ENCODE measurements around the gene HMGCR.
"Not testable (repeated sequence)": the region's sequence is repeated elsewhere in the genome, so short reads cannot be mapped to it uniquely, and the experiment has no call there.

Gene HMGCR

DNA sequence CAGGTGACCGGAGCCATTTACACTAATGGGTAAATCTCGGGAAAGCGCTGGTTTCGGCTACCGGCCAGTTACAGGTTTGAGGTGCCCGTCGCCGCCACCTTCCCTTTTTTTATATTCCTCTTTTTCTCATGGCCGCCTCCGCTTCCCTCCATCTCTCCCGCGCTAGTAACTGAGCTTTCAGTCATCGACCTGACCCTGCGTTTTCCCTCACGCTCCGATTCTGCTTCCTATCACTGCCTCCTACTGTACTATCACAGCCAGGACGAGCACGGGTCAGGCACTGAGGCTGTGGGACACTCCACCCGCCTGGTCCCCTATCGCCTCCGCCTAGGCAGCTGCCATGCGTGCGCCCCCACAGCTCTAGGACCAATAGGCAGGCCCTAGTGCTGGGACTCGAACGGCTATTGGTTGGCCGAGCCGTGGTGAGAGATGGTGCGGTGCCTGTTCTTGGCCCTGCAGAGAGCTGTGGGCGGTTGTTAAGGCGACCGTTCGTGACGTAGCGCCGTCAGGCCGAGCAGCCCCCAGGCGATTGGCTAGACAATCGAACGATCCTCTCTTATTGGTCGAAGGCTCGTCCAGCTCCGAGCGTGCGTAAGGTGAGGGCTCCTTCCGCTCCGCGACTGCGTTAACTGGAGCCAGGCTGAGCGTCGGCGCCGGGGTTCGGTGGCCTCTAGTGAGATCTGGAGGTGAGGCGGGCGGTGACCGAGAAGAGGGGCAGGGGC lies at the start of gene HMGCR:
Gene HMGCR, plus strand, starts transcription at position 606 of the 722 bp plus-strand sequence. CDS start 5,386 bp downstream, outside the sequence.
- peak; percentile 100 for DNase-seq (ENCODE audit: low spot score)

DNA sequence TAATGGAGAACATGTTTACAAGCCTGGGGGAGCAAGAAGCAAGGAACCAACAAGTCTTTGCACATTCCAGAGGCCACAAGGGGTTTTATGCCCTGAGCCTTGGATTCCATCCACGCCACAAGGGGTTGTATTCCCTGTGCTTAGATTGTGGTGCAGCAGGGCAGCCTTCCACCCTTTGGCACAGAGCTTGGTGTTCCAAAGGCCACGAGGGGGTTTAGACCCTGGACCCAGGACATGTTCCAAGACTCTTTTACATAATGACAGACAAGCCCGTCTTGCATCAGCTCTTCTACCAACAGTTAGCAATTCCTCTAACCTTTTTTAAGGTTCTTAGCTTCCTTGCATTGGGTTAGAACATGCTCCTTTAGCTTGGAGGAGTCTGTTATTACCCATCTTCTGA lies 45.2 kb upstream of the HMGCR start:
- not testable (repeated sequence) for DNase-seq (ENCODE audit: low spot score)

DNA sequence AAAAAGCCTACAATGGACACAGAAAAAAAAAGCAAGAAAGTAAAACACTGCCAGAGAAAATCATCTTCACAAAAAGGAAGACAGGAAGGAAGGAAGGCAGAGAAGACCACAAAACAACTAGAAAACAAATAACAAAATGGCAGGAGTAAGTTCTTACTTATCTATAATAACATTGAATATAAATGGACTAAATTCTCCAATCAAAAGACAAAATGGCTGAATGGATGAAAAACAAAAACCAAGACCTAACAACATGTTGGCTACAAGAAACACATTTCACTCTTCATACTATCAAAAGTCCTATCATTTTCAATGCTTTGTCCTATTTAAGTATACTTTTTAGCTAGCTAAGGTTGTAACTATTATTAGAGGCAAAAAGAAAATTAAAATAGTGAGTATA lies 36.9 kb upstream of the HMGCR start:
- DNase-seq (ENCODE audit: low spot score), result no peak

DNA sequence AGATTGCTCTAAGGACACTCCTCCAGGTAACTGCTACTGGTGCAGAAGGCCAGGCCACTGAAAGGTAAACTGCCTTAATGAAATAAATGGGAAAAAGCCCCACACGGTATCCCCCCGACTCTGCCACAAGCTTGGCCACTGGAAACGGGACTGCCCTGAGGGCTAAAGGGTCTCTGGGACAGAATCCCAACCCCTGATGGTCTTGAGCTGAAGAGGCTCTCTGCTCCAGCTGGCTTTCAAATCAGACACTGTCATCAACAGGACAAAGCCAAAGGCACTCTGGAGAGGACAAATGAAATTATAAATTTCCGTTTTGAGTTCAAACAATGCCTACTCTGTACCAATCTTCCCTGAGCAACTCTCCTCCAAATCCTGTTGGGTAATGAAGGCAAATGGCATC lies 33.6 kb upstream of the HMGCR start:
- no peak for DNase-seq (ENCODE audit: low spot score)

DNA sequence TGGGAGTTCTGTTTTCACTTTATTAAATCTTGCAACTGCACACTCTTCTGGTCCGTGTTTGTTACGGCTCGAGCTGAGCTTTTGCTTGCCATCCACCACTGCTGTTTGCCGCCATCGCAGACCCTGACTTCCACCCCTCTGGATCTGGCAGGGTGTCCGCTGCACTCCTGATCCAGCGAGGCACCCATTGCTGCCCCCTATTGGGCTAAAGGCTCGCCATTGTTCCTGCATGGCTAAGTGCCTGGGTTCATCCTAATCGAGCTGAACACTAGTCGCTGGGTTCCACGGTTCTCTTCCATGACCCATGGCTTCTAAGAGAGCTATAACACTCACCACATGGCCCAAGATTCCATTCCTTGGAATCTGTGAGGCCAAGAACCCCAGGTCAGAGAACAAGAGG lies 32.5 kb upstream of the HMGCR start:
- not testable (repeated sequence) for DNase-seq (ENCODE audit: low spot score)

DNA sequence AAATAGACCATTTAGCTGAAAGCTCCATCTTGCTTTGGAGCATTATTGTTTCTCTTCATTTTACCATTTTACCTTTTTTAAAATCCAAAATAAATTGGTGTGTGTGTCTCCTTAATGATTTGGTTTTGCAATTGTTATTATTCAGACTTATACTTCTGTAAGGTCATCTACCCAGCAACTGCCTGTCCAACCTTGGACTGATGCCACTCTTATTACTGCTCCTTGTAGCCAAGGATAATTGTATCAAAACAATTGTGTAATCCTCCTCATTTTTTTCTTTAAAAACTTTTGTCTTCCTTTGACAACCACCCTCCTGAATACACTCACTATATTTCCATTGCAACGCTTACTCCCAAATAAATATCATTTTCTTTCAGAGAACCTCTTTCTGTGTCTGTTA lies 30.3 kb upstream of the HMGCR start:
- DNase-seq (ENCODE audit: low spot score), result no peak

DNA sequence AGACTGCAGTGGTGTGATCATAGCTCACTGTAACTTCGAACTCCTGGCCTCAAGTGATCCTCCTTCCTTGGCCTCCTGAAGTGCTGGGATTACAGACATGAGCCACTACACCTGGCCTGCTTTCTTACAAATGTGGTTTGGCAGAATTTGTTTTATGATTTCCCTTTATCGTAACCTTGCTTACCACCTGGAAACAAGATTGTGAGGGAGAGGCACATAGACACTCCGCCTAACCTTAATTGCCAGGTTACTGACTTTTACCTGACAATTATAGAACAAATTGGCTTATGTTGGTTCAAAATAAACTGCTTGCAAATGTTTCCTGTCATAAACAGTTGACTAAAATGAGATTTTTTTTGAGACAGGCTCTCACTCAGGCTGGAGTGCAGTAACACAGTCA lies 26.8 kb upstream of the HMGCR start:
- no peak for DNase-seq (ENCODE audit: low spot score)

DNA sequence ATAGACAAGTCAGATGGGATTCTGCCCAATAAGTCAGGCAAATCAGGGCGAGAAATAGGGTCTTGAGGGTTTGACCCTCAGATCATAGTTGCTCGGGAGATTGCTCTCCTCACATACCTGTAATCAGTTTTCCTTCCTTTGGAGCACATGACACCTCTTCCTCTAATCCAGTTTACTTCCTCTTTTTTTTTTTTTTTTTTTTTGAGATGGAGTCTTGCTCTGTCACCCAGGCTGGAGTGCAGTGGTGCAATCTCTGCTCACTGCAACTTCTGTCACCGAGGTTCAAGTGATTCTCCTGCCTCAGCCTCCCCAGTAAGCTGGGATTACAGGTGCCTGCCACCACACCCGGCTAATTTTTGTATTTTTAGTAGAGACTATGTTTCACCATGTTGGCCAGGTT lies 17.9 kb upstream of the HMGCR start:
- DNase-seq (ENCODE audit: low spot score), result not testable (repeated sequence)

DNA sequence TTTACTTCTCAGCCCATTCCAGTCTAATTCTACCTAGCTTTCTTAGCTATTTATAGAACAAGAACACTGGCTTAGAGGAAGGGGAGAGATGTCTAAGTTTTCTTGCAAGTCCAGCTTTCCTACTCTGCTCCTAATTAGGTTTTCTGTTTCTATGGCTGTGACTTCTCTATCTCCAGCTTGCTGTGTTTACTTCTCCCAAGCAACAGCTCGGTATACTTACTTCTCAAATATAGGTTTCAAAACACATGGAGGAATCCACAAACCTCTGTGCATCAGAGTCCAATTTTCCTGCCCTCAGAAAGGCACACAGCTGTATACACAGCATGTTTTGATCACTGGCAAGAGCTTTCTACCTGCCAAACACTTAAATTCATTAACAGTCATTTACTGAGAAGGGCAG lies 17.4 kb upstream of the HMGCR start:
- DNase-seq (ENCODE audit: low spot score), result no peak

DNA sequence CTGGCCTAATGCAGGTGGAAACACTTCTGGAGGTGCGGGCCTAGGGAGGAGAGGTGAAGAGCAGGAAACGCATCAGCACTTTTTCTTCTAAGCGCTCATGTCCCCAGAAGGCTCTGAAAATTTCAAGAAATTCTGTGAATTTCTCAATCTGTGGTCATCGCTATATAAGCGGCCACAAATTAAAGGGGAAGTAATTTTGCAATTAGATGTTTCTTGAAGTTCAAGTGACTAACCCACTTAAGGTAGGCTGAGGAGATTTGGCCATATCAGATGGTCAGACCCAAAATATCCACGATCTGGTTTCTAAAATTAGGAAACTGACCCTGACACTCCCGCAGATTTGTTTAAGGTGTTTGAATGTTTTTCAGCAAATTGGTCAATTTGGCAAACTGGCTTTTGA lies 16.6 kb upstream of the HMGCR start:
- no peak for DNase-seq (ENCODE audit: low spot score)

DNA sequence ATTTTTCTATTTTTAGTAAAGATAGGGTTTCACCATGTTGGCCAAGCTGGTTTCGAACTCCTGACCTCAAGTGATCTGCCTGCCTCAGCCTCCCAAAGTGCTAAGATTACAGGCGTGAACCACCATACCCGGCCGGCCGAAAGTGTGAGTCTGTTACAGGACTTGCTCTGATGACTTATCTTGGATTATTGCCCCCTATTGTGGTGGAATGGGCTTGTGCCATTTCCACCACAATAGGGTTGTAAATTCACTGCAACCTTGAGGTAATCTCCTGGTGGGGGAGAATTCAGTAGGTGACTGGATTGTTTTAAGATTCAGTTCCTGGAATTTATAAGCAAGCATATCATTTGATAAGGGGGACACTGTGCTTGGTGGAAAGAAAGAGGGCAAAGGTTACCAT lies 15.0 kb upstream of the HMGCR start:
- no peak for DNase-seq (ENCODE audit: low spot score)

DNA sequence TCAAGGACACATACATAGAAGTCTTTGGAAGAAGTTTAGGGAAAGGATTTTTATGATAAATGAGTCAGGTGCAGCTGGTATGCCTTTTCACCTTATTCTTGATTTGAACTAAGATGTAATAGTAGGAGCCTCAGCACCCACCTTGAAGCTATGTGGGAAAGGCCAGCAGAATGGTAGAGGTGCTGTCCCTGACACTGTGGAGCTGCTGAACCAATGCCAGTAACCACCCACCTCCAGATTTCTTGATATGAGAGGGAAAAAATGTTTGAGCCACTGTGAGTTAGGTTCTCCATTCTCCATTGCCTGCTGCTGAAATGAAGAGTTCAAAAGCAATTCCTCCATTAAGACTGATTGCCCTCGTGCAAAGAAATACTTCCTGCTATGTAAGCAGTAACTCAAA lies 12.2 kb upstream of the HMGCR start:
- DNase-seq (ENCODE audit: low spot score), result no peak

DNA sequence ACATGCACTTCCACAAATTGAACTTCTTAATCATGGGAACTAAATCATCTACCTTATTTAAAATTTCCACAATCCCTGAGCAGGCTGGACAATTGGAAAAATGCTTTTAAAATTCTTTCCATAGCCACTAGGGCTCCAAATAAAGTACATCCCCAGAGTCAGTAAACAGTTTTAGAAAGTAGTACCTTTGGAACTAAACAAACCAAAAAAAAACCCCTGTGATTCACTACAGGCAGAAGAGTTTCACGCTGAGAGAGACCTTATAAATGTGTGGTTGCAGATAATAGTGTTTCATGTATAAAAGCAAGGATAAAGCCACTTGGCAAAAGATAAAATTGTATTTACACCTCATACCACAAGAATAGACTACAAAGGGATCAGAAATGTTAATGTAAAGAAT lies 11.8 kb upstream of the HMGCR start:
- DNase-seq (ENCODE audit: low spot score), result no peak

DNA sequence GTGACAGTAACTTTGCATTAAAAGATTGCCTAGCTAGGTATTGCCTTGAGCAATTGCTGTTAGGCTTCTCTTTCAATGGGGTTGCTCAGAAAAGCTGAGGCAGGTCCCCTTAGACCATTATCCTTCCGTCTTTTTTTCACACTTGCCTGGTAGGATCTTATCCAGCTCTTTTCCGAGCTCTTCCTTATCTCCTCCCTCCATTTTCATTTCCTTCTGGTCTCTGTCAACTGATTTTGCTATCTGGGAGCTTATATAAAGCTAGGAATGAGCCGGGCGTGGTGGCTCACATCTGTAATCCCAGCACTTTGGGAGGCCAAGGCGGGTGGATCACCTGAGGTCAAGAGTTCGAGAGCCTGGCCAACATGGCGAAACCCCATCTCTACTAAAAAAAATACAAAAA lies 6.6 kb upstream of the HMGCR start:
- no peak for DNase-seq (ENCODE audit: low spot score)

DNA sequence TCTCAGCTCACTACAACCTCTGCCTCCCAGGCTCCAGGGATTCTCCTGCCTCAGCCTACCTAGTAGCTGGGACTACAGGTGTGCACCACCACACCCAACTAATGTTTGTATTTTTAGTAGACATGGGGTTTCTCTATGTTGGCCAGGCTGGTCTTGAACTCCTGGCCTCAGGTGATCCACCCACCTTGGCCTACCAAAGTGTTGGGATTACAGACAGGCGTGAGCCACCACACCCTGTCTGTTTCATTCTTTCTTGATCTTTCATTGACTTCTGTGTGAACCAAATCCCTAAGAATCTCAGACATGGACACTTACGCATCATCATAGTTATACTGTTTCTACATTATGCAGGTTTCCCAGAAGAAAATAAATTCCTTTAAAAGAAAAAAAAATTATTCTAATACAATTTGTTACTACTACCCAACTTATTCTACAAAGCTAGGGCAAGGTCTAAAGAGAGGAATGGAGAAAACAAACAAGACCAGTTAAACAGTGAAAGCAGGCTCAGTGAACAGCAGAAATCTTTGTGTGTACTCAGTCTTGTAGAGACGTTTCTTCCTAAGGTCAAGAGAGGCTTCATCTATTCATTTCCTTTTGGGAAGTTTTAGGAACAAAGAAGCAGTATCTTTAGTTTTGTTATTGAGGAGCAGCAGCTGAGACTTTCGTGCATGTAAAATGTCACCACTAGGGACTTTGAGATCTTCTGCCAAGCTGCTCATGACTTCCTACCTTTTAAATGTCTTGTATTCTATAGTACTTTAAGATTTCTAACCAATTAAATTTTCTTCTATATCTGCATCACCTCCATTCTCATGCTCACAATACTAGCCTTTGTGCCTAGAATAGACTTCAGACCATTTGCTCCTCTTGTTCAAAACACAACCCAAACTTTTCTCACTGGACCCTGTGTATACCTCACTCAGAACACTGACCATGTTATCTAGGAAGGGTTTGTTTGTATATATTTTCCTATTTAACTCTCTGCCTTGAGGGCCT lies 5.6 kb upstream of the HMGCR start:
- no peak for DNase-seq (ENCODE audit: low spot score)

DNA sequence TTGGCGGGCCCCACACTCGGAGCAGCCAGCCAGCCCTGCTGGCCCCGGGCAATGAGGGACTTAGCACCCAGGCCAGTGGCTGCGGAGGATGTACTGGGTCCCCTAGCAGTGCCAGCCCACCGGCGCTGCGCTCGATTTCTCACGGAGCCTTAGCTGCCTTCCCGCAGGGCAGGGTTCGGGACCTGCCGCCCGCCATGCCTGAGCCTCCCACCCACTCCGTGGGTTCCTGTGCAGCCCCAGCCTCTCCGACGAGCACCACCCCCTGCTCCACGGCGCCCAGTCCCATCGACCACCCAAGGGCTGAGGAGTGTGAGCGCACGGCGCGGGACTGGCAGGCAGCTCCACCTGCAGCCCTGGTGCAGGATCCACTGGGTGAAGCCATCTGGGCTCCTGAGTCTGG lies 3.3 kb upstream of the HMGCR start:
- not testable (repeated sequence) for DNase-seq (ENCODE audit: low spot score)

DNA sequence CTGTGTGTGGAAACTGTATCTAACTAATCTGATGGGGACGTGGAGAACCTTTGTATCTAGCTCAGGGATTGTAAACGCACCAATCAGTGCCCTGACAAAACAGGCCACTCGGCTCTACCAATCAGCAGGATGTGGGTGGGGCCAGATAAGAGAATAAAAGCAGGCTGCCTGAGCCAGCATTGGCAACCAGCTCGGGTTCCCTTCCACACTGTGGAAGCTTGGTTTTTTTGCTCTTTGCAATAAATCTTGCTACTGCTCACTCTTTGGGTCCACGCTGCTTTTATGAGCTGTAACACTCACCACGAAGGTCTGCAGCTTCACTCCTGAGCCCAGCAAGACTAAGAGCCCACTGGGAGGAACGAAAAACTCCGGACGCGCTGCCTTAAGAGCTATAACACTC lies 2.6 kb upstream of the HMGCR start:
- not testable (repeated sequence) for DNase-seq (ENCODE audit: low spot score)

DNA sequence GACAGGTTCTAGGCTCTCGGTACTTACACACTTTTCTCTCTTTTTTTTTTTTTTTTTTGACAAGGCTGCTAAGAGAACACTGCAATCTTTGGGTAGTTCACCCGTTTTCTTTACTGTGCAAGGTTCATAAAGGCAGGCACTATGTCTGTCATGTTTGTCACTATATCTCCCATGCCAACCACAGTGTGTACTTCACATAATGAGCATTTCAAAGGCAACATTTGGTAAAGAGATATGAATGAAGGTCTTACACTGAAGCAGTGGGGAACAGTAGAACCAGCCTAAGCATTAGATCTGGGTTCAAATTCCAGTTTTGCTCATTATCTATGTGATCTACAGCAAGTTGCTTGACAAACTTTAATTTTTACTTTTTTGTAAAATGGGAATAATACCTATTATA lies 1.5 kb upstream of the HMGCR start:
- DNase-seq (ENCODE audit: low spot score), result no peak

DNA sequence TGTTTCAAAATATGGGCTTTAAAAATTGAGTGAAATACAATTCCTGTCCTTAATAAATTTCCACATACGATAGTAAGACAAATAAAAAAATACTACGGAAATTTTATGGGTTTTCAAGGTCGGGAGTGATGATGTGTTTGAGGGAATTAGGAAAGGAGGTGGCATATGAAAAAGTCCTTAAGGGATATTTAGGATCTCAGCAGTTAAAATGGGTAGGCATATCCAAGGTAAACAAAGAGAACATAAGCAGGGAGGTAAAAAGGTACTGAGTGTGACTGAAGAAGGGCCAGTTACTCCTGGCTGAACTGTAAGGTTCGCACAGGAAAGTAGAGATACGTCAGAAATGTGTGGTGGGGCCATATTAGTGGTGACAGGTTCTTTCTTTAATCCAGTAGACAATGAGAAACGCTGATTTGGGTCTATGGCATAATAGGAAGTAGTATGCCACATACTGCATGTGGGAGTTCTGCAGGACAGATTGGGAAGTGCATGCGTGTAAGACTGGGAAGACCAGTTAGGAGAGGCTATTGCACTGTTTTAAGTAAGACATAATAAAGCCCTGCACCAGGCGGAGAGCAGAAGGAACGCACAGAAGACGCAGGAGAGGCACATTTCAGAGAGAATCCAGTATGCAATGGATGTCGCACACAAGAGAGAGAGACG lies 937 bp upstream of the HMGCR start:
- peak; percentile 89 for DNase-seq (ENCODE audit: low spot score)

DNA sequence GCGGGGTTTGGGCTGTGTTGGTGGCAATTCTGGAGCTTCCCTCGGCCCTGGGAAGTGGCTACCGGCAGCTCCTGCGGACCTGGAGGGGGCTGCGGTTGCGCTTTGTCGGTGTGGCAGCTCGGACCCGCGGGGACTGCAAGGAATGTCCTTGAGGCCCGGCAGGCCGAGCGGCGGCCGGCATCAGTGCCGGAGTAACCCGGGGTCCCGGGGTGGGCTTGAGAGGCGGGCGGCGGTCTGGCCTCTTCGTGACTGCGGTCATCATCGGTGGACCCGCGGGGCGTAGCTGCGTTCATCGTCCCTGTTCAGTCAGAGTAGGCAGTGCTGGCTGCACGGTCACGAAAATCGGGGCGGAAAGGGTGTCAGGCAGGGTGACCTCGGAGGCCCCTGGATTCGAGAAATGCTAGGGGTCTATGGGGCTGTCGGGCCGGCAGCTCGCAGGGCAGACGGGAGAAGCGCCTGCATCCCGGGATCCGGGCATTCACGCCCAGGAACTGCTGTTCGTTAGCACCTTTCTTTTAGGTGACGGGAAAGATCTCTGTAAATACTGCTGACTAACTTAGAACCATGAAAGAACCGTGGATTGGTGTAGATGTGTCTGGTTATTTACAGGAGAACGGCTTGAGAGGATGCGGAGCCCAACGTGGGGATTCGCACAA lies 474 bp downstream of the HMGCR start:
- DNase-seq (ENCODE audit: low spot score), result peak; percentile 29

DNA sequence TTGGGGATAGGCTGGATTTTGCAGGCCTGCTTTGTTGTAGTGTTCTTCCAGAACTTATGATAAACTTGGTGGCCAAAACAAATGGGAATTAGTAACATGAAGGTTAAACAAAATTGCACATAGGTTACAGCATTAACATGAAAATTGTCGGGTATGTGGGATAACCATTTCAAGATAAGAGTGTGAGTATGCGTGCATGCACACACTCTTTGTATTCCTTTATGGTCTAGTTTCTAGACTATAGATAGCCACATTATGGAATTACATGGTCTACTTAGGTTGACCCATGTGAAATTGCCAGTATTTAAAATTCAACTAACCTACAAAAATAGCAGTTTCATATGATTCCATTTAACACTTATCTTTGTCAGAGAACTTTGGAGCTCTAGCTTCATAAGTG lies 1.4 kb downstream of the HMGCR start:
- no peak for DNase-seq (ENCODE audit: low spot score)

All from kidney tubule cell (primary cell).